ENCODE data around the gene LETMD1. TPM values are rescaled to one million over a fixed set of nuclear protein-coding genes. Genes with fewer than 3 reads are reported as not detected.

Gene LETMD1
- polyA plus RNA-seq, 1 of the 3 experiments (the other 2 are of a cell fraction) = 67.8 TPM

DNA sequence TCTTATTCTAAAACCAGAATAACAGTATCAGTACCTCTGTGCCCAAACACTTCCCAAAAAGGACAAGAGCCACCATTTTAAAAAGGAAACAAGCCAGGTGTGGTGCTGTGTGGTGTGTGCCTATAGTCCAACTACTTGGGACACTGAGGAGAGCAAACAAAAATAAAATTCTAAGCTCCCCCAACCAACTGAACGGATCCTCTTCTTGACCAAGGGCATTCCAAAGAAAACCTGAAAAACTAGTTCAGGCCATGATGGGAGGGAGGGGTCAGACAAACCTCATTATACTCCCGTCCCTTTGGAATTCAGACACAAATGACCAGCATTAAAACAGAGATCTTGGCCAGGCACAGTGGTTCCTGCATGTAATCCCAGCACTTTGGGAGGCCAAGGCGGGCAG lies 42.5 kb upstream of the LETMD1 start:
- TF ChIP-seq MAX (IDR thresholded peaks at IDR 0.05; ENCODE audit: low read depth) (no peak), NRF1 (IDR thresholded peaks at IDR 0.05; ENCODE audit: low read depth, low read length) (no peak), EZH2phosphoT487 (IDR thresholded peaks at IDR 0.05; ENCODE audit: borderline replicate concordance, low read depth) (no peak), FOSL2 (IDR thresholded peaks at IDR 0.05; ENCODE audit: borderline replicate concordance, low read depth) (no peak), TCF12 (IDR thresholded peaks at IDR 0.05) (no peak), PBX3 (IDR thresholded peaks at IDR 0.05) (no peak), GATA2 (CRISPR knock-in tag; IDR thresholded peaks at IDR 0.05) (no peak), SMC3 (IDR thresholded peaks at IDR 0.05; ENCODE audit: low read depth, low read length) (no peak), TAF1 (IDR thresholded peaks at IDR 0.05; ENCODE audit: borderline replicate concordance, low read depth, low read length) (no peak), RCOR1 (IDR thresholded peaks at IDR 0.05; ENCODE audit: low read length) (no peak), GABPA (IDR thresholded peaks at IDR 0.05; ENCODE audit: low read depth) (no peak), YY1 (IDR thresholded peaks at IDR 0.05; ENCODE audit: low read depth) (no peak), SIN3A (IDR thresholded peaks at IDR 0.05; ENCODE audit: borderline replicate concordance, low read depth, low read length) (no peak), CHD2 (IDR thresholded peaks at IDR 0.05; ENCODE audit: low read length, partially characterized antibody) (no peak), TEAD4 (IDR thresholded peaks at IDR 0.05; ENCODE audit: borderline replicate concordance, insufficient read depth) (no peak), NFIC (IDR thresholded peaks at IDR 0.05; ENCODE audit: borderline replicate concordance) (no peak), RAD21 (IDR thresholded peaks at IDR 0.05; ENCODE audit: low read length) (no peak), JUND (IDR thresholded peaks at IDR 0.05) (no peak)
- TF ChIP-seq, protein P1, sequence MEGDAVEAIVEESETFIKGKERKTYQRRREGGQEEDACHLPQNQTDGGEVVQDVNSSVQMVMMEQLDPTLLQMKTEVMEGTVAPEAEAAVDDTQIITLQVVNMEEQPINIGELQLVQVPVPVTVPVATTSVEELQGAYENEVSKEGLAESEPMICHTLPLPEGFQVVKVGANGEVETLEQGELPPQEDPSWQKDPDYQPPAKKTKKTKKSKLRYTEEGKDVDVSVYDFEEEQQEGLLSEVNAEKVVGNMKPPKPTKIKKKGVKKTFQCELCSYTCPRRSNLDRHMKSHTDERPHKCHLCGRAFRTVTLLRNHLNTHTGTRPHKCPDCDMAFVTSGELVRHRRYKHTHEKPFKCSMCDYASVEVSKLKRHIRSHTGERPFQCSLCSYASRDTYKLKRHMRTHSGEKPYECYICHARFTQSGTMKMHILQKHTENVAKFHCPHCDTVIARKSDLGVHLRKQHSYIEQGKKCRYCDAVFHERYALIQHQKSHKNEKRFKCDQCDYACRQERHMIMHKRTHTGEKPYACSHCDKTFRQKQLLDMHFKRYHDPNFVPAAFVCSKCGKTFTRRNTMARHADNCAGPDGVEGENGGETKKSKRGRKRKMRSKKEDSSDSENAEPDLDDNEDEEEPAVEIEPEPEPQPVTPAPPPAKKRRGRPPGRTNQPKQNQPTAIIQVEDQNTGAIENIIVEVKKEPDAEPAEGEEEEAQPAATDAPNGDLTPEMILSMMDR (IDR thresholded peaks at IDR 0.05) = no peak
- TF ChIP-seq, protein P2, sequence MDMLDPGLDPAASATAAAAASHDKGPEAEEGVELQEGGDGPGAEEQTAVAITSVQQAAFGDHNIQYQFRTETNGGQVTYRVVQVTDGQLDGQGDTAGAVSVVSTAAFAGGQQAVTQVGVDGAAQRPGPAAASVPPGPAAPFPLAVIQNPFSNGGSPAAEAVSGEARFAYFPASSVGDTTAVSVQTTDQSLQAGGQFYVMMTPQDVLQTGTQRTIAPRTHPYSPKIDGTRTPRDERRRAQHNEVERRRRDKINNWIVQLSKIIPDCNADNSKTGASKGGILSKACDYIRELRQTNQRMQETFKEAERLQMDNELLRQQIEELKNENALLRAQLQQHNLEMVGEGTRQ (IDR thresholded peaks at IDR 0.05; ENCODE audit: borderline replicate concordance, low read depth, low read length) = no peak
- Histone ChIP-seq H3K9ac (no peak overlapping the region), H3K27ac (ENCODE audit: low read depth in 2 of 2, low read length in 1 of 2) (no peak overlapping the region), H3K4me1 (ENCODE audit: control insufficient read depth in 1 of 2, insufficient read depth in 2 of 2, low read depth in 1 of 2, low read length in 1 of 2) (no peaks in the 10 kb centered on the region), H3K9me3 (no peaks in the 10 kb centered on the region), H3K27me3 (ENCODE audit: insufficient read depth) (no peaks in the 10 kb centered on the region), H3K4me3 (ENCODE audit: low read depth in 2 of 2, low read length in 1 of 2) (no peak overlapping the region), H3K36me3 (replicated peaks in 1 of 2; ENCODE audit: control insufficient read depth in 1 of 2, insufficient read depth in 2 of 2, low read length in 1 of 2) (peaks cover 19 to 24% of the 10 kb centered on the region in 2 experiments), H2AFZ (ENCODE audit: low read depth) (no peak overlapping the region), H4K20me1 (ENCODE audit: insufficient read depth) (no peaks in the 10 kb centered on the region), H3K79me2 (ENCODE audit: insufficient read depth) (peaks cover 20% of the 10 kb centered on the region), H3K4me2 (no peak overlapping the region), H3K9me2 (no peaks in the 10 kb centered on the region), H3F3A (replicated peaks; ENCODE audit: insufficient read depth) (no peaks in the 10 kb centered on the region)
- ChIA-PET CTCF (interaction anchor here (0.6 to 1.6 kb wide), 2 partner anchors 19 to 254 kb away, joined by 4 to 5 read pairs; no protein-coding TSS in a partner anchor), POLR2A (no interaction called here)
- DNase-seq = no peak
- WGBS (ENCODE audit: low lambda C conversion rate) = 94% methylated on average over 3 of the region's 3 CpGs
